ENCODE results near the gene ESYT2. TPM values are rescaled to one million over a fixed set of nuclear protein-coding genes. Genes with fewer than 3 reads are reported as not detected.

Gene ESYT2
- total and polyA plus RNA-seq, 9 of the 15 experiments (the other 6 are each of a cell fraction or from before 2014, with no cell fraction given), result 5.8 to 86.9 (median 64.7) TPM

- WGBS (ENCODE audit: insufficient coverage, low coverage, missing lambda C conversion rate), result 54% methylated on average over 1 of the region's 1 CpG
- H3K4me2 ChIP-seq (ENCODE audit: insufficient read depth, low read length), result no peak overlapping the region
- ChIA-PET CTCF (ENCODE audit: low intra/inter-chr PET ratio) (no interaction called here), POLR2A (interaction anchor here (0.6 to 0.7 kb wide), 4 partner anchors 11 to 113 kb away, joined by 3 read pairs; no protein-coding TSS in a partner anchor)
- no peaks in the 10 kb centered on the region; the same call in 1 of the 2 replicates for H4K20me1 ChIP-seq (replicated peaks; ENCODE audit: control insufficient read depth, insufficient read depth, low read length)
- H3K9me3 ChIP-seq (replicated peaks; ENCODE audit: control insufficient read depth, insufficient read depth, low read depth, low read length), result no peaks in the 10 kb centered on the region
- intact Hi-C loops (cut with micrococcal nuclease), result no loop called here
- no peak overlapping the region for H3K9ac ChIP-seq (ENCODE audit: insufficient read depth in 1 of 2, low read depth in 2 of 2, low read length in 2 of 2)
- TF ChIP-seq NFE2 (IDR thresholded peaks at IDR 0.05; ENCODE audit: low read depth), result no peak
- TF ChIP-seq ZNF316 (IDR thresholded peaks at IDR 0.05), result peak; percentile 63; the same call in 1 of the 2 replicates
- peak; percentile 40; the same call in 1 of the 2 replicates for TF ChIP-seq C11orf30 (IDR thresholded peaks at IDR 0.05; ENCODE audit: low read depth)
- H3K4me1 ChIP-seq (replicated peaks in 1 of 2; ENCODE audit: control insufficient read depth in 2 of 2, insufficient read depth in 2 of 2, low read length in 2 of 2), result peaks cover 0 to 3% of the 10 kb centered on the region in 2 experiments; a peak in 2 of 5 replicates
- H3K36me3 ChIP-seq (ENCODE audit: control insufficient read depth, insufficient read depth, low read length), result peaks cover 48% of the 10 kb centered on the region; the same call in 2 of the 3 replicates
- FAIRE-seq, result no peak
- H3K27ac ChIP-seq (ENCODE audit: extremely low read depth, low read depth, low read length), result no peak overlapping the region
- BruUV-seq (replicated peaks), result no TSS peak
- DNase-seq (ENCODE audit: extremely low read depth in 1 of 4, low spot score in 3 of 4), result no peak
- in situ Hi-C loops (cut with MboI), result no loop called here
- ATAC-seq, result no peak
- H3K4me3 ChIP-seq, result no peak overlapping the region
- H3K27me3 ChIP-seq (ENCODE audit: control insufficient read depth in 2 of 2, insufficient read depth in 2 of 2, low read length in 2 of 2), result no peaks in the 10 kb centered on the region
- H3K79me2 ChIP-seq (ENCODE audit: control insufficient read depth, insufficient read depth, low read length), result peaks cover 49% of the 10 kb centered on the region
- H2AFZ ChIP-seq (ENCODE audit: low read depth, low read length), result no peak overlapping the region
- H3K9me1 ChIP-seq (ENCODE audit: control insufficient read depth, insufficient read depth, low read length), result no peaks in the 10 kb centered on the region
These were observed 30.6 kb downstream of the ESYT2 start for GRCh38 chr7:158798741-158799140.

GRCh38 chr7:158796667-158797066 is 32.6 kb downstream of the ESYT2 start:
- intact Hi-C loops (cut with micrococcal nuclease), result no loop called here
- Histone ChIP-seq H3K36me3 (ENCODE audit: control insufficient read depth, insufficient read depth, low read length) (peaks cover 61% of the 10 kb centered on the region), H2AFZ (ENCODE audit: low read depth, low read length) (no peak overlapping the region), H3K9ac (ENCODE audit: insufficient read depth in 1 of 2, low read depth in 2 of 2, low read length in 2 of 2) (peak overlapping the region in 1 of 2 experiments; percentile 60; a peak in 1 of 4 replicates), H3K9me1 (ENCODE audit: control insufficient read depth, insufficient read depth, low read length) (no peaks in the 10 kb centered on the region), H3K4me2 (ENCODE audit: insufficient read depth, low read length) (no peak overlapping the region), H3K27me3 (ENCODE audit: control insufficient read depth in 2 of 2, insufficient read depth in 2 of 2, low read length in 2 of 2) (no peaks in the 10 kb centered on the region), H3K4me1 (replicated peaks in 1 of 2; ENCODE audit: control insufficient read depth in 2 of 2, insufficient read depth in 2 of 2, low read length in 2 of 2) (peaks cover 0 to 3% of the 10 kb centered on the region in 2 experiments; a peak in 1 of 5 replicates), H4K20me1 (replicated peaks; ENCODE audit: control insufficient read depth, insufficient read depth, low read length) (no peaks in the 10 kb centered on the region; the same call in 1 of the 2 replicates), H3K4me3 (no peak overlapping the region), H3K9me3 (replicated peaks; ENCODE audit: control insufficient read depth, insufficient read depth, low read depth, low read length) (no peaks in the 10 kb centered on the region), H3K79me2 (ENCODE audit: control insufficient read depth, insufficient read depth, low read length) (peaks cover 29% of the 10 kb centered on the region), H3K27ac (ENCODE audit: extremely low read depth, low read depth, low read length) (no peak overlapping the region)
- in situ Hi-C loops (cut with MboI), result no loop called here
- no TSS peak for BruUV-seq (replicated peaks)
- DNase-seq (ENCODE audit: extremely low read depth in 1 of 4, low spot score in 3 of 4) (no peak), FAIRE-seq (no peak), ATAC-seq (no peak)
- POLR2A ChIA-PET, result interaction anchor here (1.2 to 1.3 kb wide), 2 partner anchors 9 to 17 kb away, joined by 3 to 4 read pairs; no protein-coding TSS in a partner anchor
- TF ChIP-seq CTCF (IDR thresholded peaks at IDR 0.05 in 2 of 3, conservative IDR thresholded peaks at IDR 0.05 in 1 of 3; ENCODE audit: insufficient read depth in 2 of 3, low read depth in 1 of 3, low read length in 3 of 3) (no peak), ZBTB17 (CRISPR knock-in tag; IDR thresholded peaks at IDR 0.05) (no peak), ZNF280B (CRISPR knock-in tag; IDR thresholded peaks at IDR 0.05) (no peak)
- WGBS (ENCODE audit: insufficient coverage, low coverage, missing lambda C conversion rate), result 88% methylated on average over 23 of the region's 23 CpGs
- CTCF ChIA-PET (ENCODE audit: low intra/inter-chr PET ratio), result no interaction called here

All from K562 (cell line).